NOMO-1 treated with DMSO at 0.1 percent for 48 hours (cell line): ENCODE results near the gene MAN1A1.
A peak's percentile ranks its signal among the peaks of the same experiment; 100 is the strongest.

ENCODE experiments used
- DNase-seq: peaks from one replicate; lab custom pipeline; 2025; ENCODE audit not compliant: unreplicated experiment; lab: John Stamatoyannopoulos, UW

Gene MAN1A1

GRCh38 chr6:119326291-119327005 is 23.1 kb downstream of the MAN1A1 start:
- no peak for DNase-seq

GRCh38 chr6:119325559-119326265 is 23.8 kb downstream of the MAN1A1 start:
- no peak for DNase-seq

- no peak for DNase-seq
Measured at GRCh38 chr6:119324718-119325117, 24.8 kb downstream of the MAN1A1 start.

- no peak for DNase-seq
Measured at GRCh38 chr6:119323931-119324330, 25.6 kb downstream of the MAN1A1 start.

GRCh38 chr6:119323478-119323877 is 26.1 kb downstream of the MAN1A1 start:
- no peak for DNase-seq

- DNase-seq, result no peak
Measured at GRCh38 chr6:119322715-119323350, 26.7 kb downstream of the MAN1A1 start.

- DNase-seq, result no peak
Measured at GRCh38 chr6:119322034-119322433, 27.5 kb downstream of the MAN1A1 start.

GRCh38 chr6:119319694-119320093 is 29.9 kb downstream of the MAN1A1 start:
- DNase-seq, result no peak

- no peak for DNase-seq
Measured at GRCh38 chr6:119318730-119319129, 30.8 kb downstream of the MAN1A1 start.

GRCh38 chr6:119318176-119318575 is 31.4 kb downstream of the MAN1A1 start:
- no peak for DNase-seq

- DNase-seq, result no peak
Measured at GRCh38 chr6:119317007-119317406, 32.6 kb downstream of the MAN1A1 start.

- no peak for DNase-seq
Measured at GRCh38 chr6:119314885-119315272, 34.7 kb downstream of the MAN1A1 start.

GRCh38 chr6:119313937-119314884 is 35.4 kb downstream of the MAN1A1 start:
- peak; percentile 9 for DNase-seq

- DNase-seq, result peak; percentile 18
Measured at GRCh38 chr6:119312875-119313338, 36.7 kb downstream of the MAN1A1 start.

- no peak for DNase-seq
Measured at GRCh38 chr6:119312441-119312840, 37.1 kb downstream of the MAN1A1 start.

- no peak for DNase-seq
Measured at GRCh38 chr6:119311514-119312142, 37.9 kb downstream of the MAN1A1 start.

- DNase-seq, result no peak
Measured at GRCh38 chr6:119310486-119311036, 39.0 kb downstream of the MAN1A1 start.

GRCh38 chr6:119308991-119309657 is 40.4 kb downstream of the MAN1A1 start:
- peak; percentile 3 for DNase-seq

- DNase-seq, result peak; percentile 14
Measured at GRCh38 chr6:119308048-119308570, 41.5 kb downstream of the MAN1A1 start.
